Stimulated activated CD8-positive, alpha-beta memory T cell treated with anti-CD3 and anti-CD28 coated beads, Interleukin-7, amount 100 ng/mL, for 24 hours (primary cell): ENCODE measurements around the gene AAK1.

Experiments
- DNase-seq: peaks from one replicate; pipeline ENCODE4 v3.0.0-alpha.2; 2020; ENCODE audit warnings: low read depth

Gene AAK1

GRCh38 chr2:69538872-69539548 lies 104.5 kb downstream of the AAK1 start:
- no peak for DNase-seq

GRCh38 chr2:69538249-69538648 lies 105.3 kb downstream of the AAK1 start:
- no peak for DNase-seq

- DNase-seq, result no peak
These were observed 107.7 kb downstream of the AAK1 start for GRCh38 chr2:69535817-69536241.

GRCh38 chr2:69531186-69531585 lies 112.4 kb downstream of the AAK1 start:
- no peak for DNase-seq

- DNase-seq, result no peak
These were observed 114.1 kb downstream of the AAK1 start for GRCh38 chr2:69529480-69529879.

GRCh38 chr2:69525261-69525660 lies 118.3 kb downstream of the AAK1 start:
- no peak for DNase-seq

GRCh38 chr2:69524799-69525198 lies 118.7 kb downstream of the AAK1 start:
- DNase-seq, result no peak

- no peak for DNase-seq
These were observed 121.8 kb downstream of the AAK1 start for GRCh38 chr2:69521747-69522146.

- no peak for DNase-seq
These were observed 124.7 kb downstream of the AAK1 start for GRCh38 chr2:69518841-69519240.

- no peak for DNase-seq
These were observed 126.1 kb downstream of the AAK1 start for GRCh38 chr2:69517410-69517809.

- no peak for DNase-seq
These were observed 128.7 kb downstream of the AAK1 start for GRCh38 chr2:69514819-69515218.

- DNase-seq, result no peak
These were observed 129.1 kb downstream of the AAK1 start for GRCh38 chr2:69514406-69514805.

GRCh38 chr2:69512446-69512845 lies 131.1 kb downstream of the AAK1 start:
- DNase-seq, result no peak

- DNase-seq, result no peak
These were observed 133.3 kb downstream of the AAK1 start for GRCh38 chr2:69510204-69510603.

- no peak for DNase-seq
These were observed 133.8 kb downstream of the AAK1 start for GRCh38 chr2:69509750-69510140.

- DNase-seq, result no peak
These were observed 134.4 kb downstream of the AAK1 start for GRCh38 chr2:69509011-69509749.

- DNase-seq, result no peak
These were observed 137.8 kb downstream of the AAK1 start for GRCh38 chr2:69505710-69506109.

- no peak for DNase-seq
These were observed 142.2 kb downstream of the AAK1 start for GRCh38 chr2:69501301-69501700.

- no peak for DNase-seq
These were observed 143.6 kb downstream of the AAK1 start for GRCh38 chr2:69499966-69500365.

- no peak for DNase-seq
These were observed 144.3 kb downstream of the AAK1 start for GRCh38 chr2:69499242-69499641.

- DNase-seq, result no peak
These were observed 147.7 kb downstream of the AAK1 start for GRCh38 chr2:69495861-69496260.

- DNase-seq, result no peak
These were observed 148.5 kb downstream of the AAK1 start for GRCh38 chr2:69495008-69495407.

GRCh38 chr2:69494126-69494525 lies 149.4 kb downstream of the AAK1 start:
- no peak for DNase-seq

GRCh38 chr2:69493268-69493667 lies 150.3 kb downstream of the AAK1 start:
- no peak for DNase-seq
